ENCODE measurements around the gene CLCN6. TPM values are rescaled to one million over a fixed set of nuclear protein-coding genes. Genes with fewer than 3 reads are reported as not detected.

The CLCN6 gene
- total and polyA plus RNA-seq, 4 donors, result 5.0 to 9.0 (median 6.5) TPM

DNA sequence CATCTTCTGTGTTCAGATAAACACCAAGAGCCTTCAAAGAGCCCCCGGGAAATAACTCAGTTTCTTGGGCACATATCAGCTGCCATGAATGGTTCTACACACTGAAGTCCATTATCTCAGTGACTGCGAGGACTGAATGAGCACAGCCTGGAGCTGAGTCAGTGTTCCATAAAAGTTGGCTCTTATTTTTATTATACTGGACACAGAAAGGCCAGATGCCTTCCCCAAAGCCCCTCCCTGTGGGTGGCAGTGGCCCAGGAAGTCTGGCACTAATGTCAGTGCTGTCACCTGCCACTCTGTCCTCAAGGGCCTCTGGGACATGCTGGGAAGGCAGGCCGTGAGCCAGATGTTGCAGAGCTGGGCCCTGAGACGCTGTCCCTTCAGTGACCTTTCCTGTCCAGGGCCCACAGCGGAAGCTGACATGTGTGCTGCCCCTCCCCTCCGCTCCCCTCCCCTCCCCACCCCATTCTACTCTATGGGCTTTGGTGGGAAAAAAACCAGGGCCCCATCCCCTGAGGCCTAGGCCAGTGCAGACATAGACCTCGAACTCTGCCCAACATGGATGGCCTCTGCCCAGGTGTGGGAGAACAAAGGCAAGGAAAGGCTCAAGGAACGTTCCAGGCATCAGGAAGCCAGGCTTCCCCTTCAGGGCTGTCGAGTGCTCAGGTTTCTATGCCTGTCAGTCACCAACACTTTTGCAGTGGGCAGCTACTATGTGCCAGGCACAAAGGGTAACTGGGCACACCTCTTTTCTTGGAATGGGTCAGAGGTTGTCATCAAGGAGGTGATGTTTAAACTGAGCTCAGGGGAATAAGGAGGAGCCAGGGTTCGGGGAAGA, 75.1 kb downstream of the CLCN6 start:
- Histone ChIP-seq H3K27ac (ENCODE audit: low read depth in 1 of 2, low read length in 2 of 2) (no peak overlapping the region), H3K27me3 (ENCODE audit: control insufficient read depth in 4 of 4, insufficient read depth in 4 of 4, low read length in 3 of 4) (no peaks in the 10 kb centered on the region), H3K4me1 (ENCODE audit: control insufficient read depth in 4 of 4, insufficient read depth in 4 of 4, low read length in 3 of 4) (peaks cover 0 to 3% (median 0%) of the 10 kb centered on the region in 4 donors), H3K9me3 (ENCODE audit: control insufficient read depth in 4 of 4, low read length in 3 of 4) (no peaks in the 10 kb centered on the region), H3K4me3 (ENCODE audit: low read depth in 1 of 3, low read length in 3 of 3) (no peak overlapping the region), H3K9ac (ENCODE audit: low read depth in 1 of 2, low read length in 2 of 2) (no peak overlapping the region), H3K36me3 (ENCODE audit: control insufficient read depth in 4 of 4, insufficient read depth in 3 of 4, low read depth in 1 of 4, low read length in 3 of 4) (no peaks in the 10 kb centered on the region)
- 69% methylated on average over 10 of the region's 10 CpGs for WGBS
- DNase-seq (ENCODE audit: low spot score), result no peak
- TF ChIP-seq GABPA (IDR thresholded peaks at IDR 0.05 in 1 of 2, conservative IDR thresholded peaks at IDR 0.05 in 1 of 2), result no peak
- no peak for TF ChIP-seq EGR1 (IDR thresholded peaks at IDR 0.05; ENCODE audit: low read depth in 2 of 2)
- TF ChIP-seq RAD21 (IDR thresholded peaks at IDR 0.05), result no peak
- TF ChIP-seq, protein P1, sequence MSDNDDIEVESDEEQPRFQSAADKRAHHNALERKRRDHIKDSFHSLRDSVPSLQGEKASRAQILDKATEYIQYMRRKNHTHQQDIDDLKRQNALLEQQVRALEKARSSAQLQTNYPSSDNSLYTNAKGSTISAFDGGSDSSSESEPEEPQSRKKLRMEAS (IDR thresholded peaks at IDR 0.05), result no peak
- TF ChIP-seq YY1 (IDR thresholded peaks at IDR 0.05), result no peak
- TF ChIP-seq, protein P2, sequence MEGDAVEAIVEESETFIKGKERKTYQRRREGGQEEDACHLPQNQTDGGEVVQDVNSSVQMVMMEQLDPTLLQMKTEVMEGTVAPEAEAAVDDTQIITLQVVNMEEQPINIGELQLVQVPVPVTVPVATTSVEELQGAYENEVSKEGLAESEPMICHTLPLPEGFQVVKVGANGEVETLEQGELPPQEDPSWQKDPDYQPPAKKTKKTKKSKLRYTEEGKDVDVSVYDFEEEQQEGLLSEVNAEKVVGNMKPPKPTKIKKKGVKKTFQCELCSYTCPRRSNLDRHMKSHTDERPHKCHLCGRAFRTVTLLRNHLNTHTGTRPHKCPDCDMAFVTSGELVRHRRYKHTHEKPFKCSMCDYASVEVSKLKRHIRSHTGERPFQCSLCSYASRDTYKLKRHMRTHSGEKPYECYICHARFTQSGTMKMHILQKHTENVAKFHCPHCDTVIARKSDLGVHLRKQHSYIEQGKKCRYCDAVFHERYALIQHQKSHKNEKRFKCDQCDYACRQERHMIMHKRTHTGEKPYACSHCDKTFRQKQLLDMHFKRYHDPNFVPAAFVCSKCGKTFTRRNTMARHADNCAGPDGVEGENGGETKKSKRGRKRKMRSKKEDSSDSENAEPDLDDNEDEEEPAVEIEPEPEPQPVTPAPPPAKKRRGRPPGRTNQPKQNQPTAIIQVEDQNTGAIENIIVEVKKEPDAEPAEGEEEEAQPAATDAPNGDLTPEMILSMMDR (IDR thresholded peaks at IDR 0.05; ENCODE audit: low read depth, low read length, missing input control), result no peak
- TF ChIP-seq RXRA (IDR thresholded peaks at IDR 0.05), result peak; percentile 21 to 28
- TF ChIP-seq, protein P3, sequence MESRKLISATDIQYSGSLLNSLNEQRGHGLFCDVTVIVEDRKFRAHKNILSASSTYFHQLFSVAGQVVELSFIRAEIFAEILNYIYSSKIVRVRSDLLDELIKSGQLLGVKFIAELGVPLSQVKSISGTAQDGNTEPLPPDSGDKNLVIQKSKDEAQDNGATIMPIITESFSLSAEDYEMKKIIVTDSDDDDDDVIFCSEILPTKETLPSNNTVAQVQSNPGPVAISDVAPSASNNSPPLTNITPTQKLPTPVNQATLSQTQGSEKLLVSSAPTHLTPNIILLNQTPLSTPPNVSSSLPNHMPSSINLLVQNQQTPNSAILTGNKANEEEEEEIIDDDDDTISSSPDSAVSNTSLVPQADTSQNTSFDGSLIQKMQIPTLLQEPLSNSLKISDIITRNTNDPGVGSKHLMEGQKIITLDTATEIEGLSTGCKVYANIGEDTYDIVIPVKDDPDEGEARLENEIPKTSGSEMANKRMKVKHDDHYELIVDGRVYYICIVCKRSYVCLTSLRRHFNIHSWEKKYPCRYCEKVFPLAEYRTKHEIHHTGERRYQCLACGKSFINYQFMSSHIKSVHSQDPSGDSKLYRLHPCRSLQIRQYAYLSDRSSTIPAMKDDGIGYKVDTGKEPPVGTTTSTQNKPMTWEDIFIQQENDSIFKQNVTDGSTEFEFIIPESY (IDR thresholded peaks at IDR 0.05), result no peak
- no peak for TF ChIP-seq HNF4G (IDR thresholded peaks at IDR 0.05)

DNA sequence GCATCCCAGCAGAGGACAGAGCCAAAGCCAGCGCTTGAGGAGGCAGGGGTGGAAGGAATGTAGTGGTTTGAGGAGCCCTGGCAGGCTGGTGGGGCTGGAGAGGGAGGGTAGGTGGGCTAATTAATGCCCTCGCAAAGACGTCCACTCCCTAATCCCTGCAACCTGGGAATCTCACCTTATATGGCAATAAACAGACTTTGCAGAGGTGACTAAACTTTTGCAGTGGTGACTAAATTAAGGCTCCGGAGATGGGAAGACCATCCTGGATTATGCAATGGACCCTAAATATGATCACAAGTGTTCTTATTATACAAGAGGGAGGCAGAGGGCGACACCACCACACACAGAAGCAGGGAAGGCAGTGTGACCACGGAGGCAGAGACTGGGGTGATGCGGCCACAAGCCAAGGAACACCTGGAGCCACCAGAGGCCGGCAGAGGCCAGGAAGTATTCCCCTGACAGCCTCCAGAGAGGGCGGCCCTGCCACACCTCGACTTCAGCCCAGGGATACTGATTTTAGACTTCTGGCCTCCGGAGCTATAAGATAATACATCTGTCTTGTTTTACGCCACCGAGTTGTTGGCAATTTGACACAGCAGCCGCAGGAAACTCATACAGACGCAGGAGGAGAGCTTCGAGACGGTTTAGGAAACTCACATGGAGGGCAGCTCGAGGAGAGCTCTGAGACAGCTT, 75.9 kb downstream of the CLCN6 start:
- DNase-seq (ENCODE audit: low spot score), result no peak
- H3K9ac ChIP-seq (ENCODE audit: low read depth in 1 of 2, low read length in 2 of 2), result no peak overlapping the region
- TF ChIP-seq HNF4G (IDR thresholded peaks at IDR 0.05) (no peak), TAF1 (conservative IDR thresholded peaks at IDR 0.05) (no peak), JUND (IDR thresholded peaks at IDR 0.05) (no peak), RAD21 (IDR thresholded peaks at IDR 0.05) (no peak), EGR1 (IDR thresholded peaks at IDR 0.05; ENCODE audit: low read depth in 2 of 2) (no peak), YY1 (IDR thresholded peaks at IDR 0.05) (no peak), HNF4A (conservative IDR thresholded peaks at IDR 0.05) (no peak), SP1 (IDR thresholded peaks at IDR 0.05) (no peak), FOXA1 (IDR thresholded peaks at IDR 0.05) (no peak), FOXA2 (IDR thresholded peaks at IDR 0.05) (no peak), RXRA (IDR thresholded peaks at IDR 0.05) (no peak), GABPA (IDR thresholded peaks at IDR 0.05 in 1 of 2, conservative IDR thresholded peaks at IDR 0.05 in 1 of 2) (no peak)
- TF ChIP-seq, protein P2 (IDR thresholded peaks at IDR 0.05; ENCODE audit: low read depth, low read length, missing input control), result no peak
- TF ChIP-seq, protein P3 (IDR thresholded peaks at IDR 0.05), result no peak
- H3K4me1 ChIP-seq (ENCODE audit: control insufficient read depth in 4 of 4, insufficient read depth in 4 of 4, low read length in 3 of 4), result peaks cover 0 to 3% (median 0%) of the 10 kb centered on the region in 4 donors
- no peaks in the 10 kb centered on the region for H3K9me3 ChIP-seq (ENCODE audit: control insufficient read depth in 4 of 4, low read length in 3 of 4)
- no peak overlapping the region for H3K27ac ChIP-seq (ENCODE audit: low read depth in 1 of 2, low read length in 2 of 2)
- H3K36me3 ChIP-seq (ENCODE audit: control insufficient read depth in 4 of 4, insufficient read depth in 3 of 4, low read depth in 1 of 4, low read length in 3 of 4), result no peaks in the 10 kb centered on the region
- no peaks in the 10 kb centered on the region for H3K27me3 ChIP-seq (ENCODE audit: control insufficient read depth in 4 of 4, insufficient read depth in 4 of 4, low read length in 3 of 4)
- H3K4me3 ChIP-seq (ENCODE audit: low read depth in 1 of 3, low read length in 3 of 3), result no peak overlapping the region
- 90% methylated on average over 18 of the region's 18 CpGs for WGBS

Measured in liver (tissue), 9 donors.